Stimulated activated naive B cell treated with anti-CD40 and anti-IgM and Interleukin-4, amounts not matched to agents 10 μg/mL and 1 μg/mL and 100 μg/mL, for 72 hours (primary cell): ENCODE data around the gene VPS13C.

Experiments
- ATAC-seq, 2 donors: fragments of 150-1000 bp; cut with Tn5 transposase; replicated peaks; 2 replicates each; pipeline ENCODE4 v1.10.0; 2021; ENCODE audit warnings: moderate library complexity in 1 of 2
- DNase-seq: peaks from one replicate; pipeline ENCODE4 v3.0.0; 2021
- H3K27ac Mint-ChIP-seq: one replicate; pipeline ENCODE4 v1.8.0; 2022; ENCODE audit warnings: mild to moderate bottlenecking, mixed read lengths
- H3K27me3 Mint-ChIP-seq, 2 donors: one replicate each; pipeline ENCODE4 v1.8.0; 2022; ENCODE audit warnings: mixed read lengths in 2 of 2
- H3K36me3 Mint-ChIP-seq, 2 donors: one replicate each; pipeline ENCODE4 v1.8.0; 2022; ENCODE audit warnings: mixed read lengths in 2 of 2, mild to moderate bottlenecking in 1 of 2
- H3K4me1 Mint-ChIP-seq, 2 donors: one replicate each; pipeline ENCODE4 v1.8.0; 2022; ENCODE audit warnings: mixed read lengths in 2 of 2, mild to moderate bottlenecking in 1 of 2
- H3K4me3 Mint-ChIP-seq, 2 donors: one replicate each; pipeline ENCODE4 v1.8.0; 2022; ENCODE audit warnings: mild to moderate bottlenecking in 2 of 2, mixed read lengths in 2 of 2, moderate library complexity in 1 of 2
- H3K9me3 Mint-ChIP-seq, 2 donors: one replicate each; pipeline ENCODE4 v1.8.0; 2022; ENCODE audit warnings: mixed read lengths in 2 of 2, mild to moderate bottlenecking in 1 of 2

VPS13C gene

GRCh38 chr15:62089616-62090015 lies 29.4 kb upstream of the VPS13C start:
- no peaks in the 10 kb centered on the region for H3K36me3 Mint-ChIP-seq
- no peak overlapping the region for H3K4me3 Mint-ChIP-seq
- DNase-seq (no peak), ATAC-seq (no peak)
- peaks cover 0 to 1% of the 10 kb centered on the region in 2 donors for H3K9me3 Mint-ChIP-seq
- peaks cover 0 to 5% of the 10 kb centered on the region in 2 donors for H3K27me3 Mint-ChIP-seq
- H3K4me1 Mint-ChIP-seq, result no peaks in the 10 kb centered on the region
- H3K27ac Mint-ChIP-seq, result no peak overlapping the region

GRCh38 chr15:62088353-62088693 lies 28.1 kb upstream of the VPS13C start:
- H3K27ac Mint-ChIP-seq, result no peak overlapping the region
- peaks cover 4 to 7% of the 10 kb centered on the region in 2 donors for H3K36me3 Mint-ChIP-seq
- H3K27me3 Mint-ChIP-seq, result peaks cover 0 to 5% of the 10 kb centered on the region in 2 donors
- DNase-seq, result no peak
- peaks cover 7 to 8% of the 10 kb centered on the region in 2 donors for H3K9me3 Mint-ChIP-seq
- no peak overlapping the region for H3K4me3 Mint-ChIP-seq
- H3K4me1 Mint-ChIP-seq, result no peaks in the 10 kb centered on the region
- ATAC-seq, result no peak

GRCh38 chr15:62087671-62088352 lies 27.6 kb upstream of the VPS13C start:
- H3K36me3 Mint-ChIP-seq, result peaks cover 4 to 7% of the 10 kb centered on the region in 2 donors
- ATAC-seq (no peak), DNase-seq (no peak)
- H3K27me3 Mint-ChIP-seq, result peaks cover 0 to 5% of the 10 kb centered on the region in 2 donors
- no peaks in the 10 kb centered on the region for H3K4me1 Mint-ChIP-seq
- no peak overlapping the region for H3K4me3 Mint-ChIP-seq
- H3K27ac Mint-ChIP-seq, result no peak overlapping the region
- peaks cover 7 to 8% of the 10 kb centered on the region in 2 donors for H3K9me3 Mint-ChIP-seq

- H3K4me3 Mint-ChIP-seq, result no peak overlapping the region
- no peaks in the 10 kb centered on the region for H3K4me1 Mint-ChIP-seq
- no peak overlapping the region for H3K27ac Mint-ChIP-seq
- peaks cover 4 to 7% of the 10 kb centered on the region in 2 donors for H3K36me3 Mint-ChIP-seq
- DNase-seq, result no peak
- H3K27me3 Mint-ChIP-seq, result peaks cover 0 to 5% of the 10 kb centered on the region in 2 donors
- no peak for ATAC-seq
- H3K9me3 Mint-ChIP-seq, result peaks cover 7 to 9% of the 10 kb centered on the region in 2 donors
Observed at GRCh38 chr15:62085740-62086139, 25.5 kb upstream of the VPS13C start.

- Mint-ChIP-seq H3K4me1 (no peaks in the 10 kb centered on the region), H3K27ac (no peak overlapping the region), H3K4me3 (no peak overlapping the region), H3K36me3 (peaks cover 4 to 7% of the 10 kb centered on the region in 2 donors), H3K9me3 (peaks cover 7 to 9% of the 10 kb centered on the region in 2 donors), H3K27me3 (no peaks in the 10 kb centered on the region)
- ATAC-seq (no peak), DNase-seq (no peak)
Observed at GRCh38 chr15:62083194-62084154, 23.2 kb upstream of the VPS13C start.

- Mint-ChIP-seq H3K4me1 (no peaks in the 10 kb centered on the region), H3K36me3 (peaks cover 4 to 7% of the 10 kb centered on the region in 2 donors), H3K9me3 (peaks cover 7% of the 10 kb centered on the region in 2 donors), H3K27ac (no peak overlapping the region), H3K27me3 (peaks cover 0 to 3% of the 10 kb centered on the region in 2 donors), H3K4me3 (no peak overlapping the region)
- ATAC-seq (no peak), DNase-seq (no peak)
Observed at GRCh38 chr15:62079594-62079993, 19.3 kb upstream of the VPS13C start.

GRCh38 chr15:62075595-62076277 lies 15.5 kb upstream of the VPS13C start:
- DNase-seq, result no peak
- H3K4me3 Mint-ChIP-seq, result no peak overlapping the region
- no peaks in the 10 kb centered on the region for H3K36me3 Mint-ChIP-seq
- peaks cover 0 to 3% of the 10 kb centered on the region in 2 donors for H3K27me3 Mint-ChIP-seq
- H3K9me3 Mint-ChIP-seq, result no peaks in the 10 kb centered on the region
- ATAC-seq, result no peak
- H3K27ac Mint-ChIP-seq, result peak overlapping the region; percentile 37
- H3K4me1 Mint-ChIP-seq, result no peaks in the 10 kb centered on the region

GRCh38 chr15:62071711-62072308 lies 11.6 kb upstream of the VPS13C start:
- no peaks in the 10 kb centered on the region for H3K36me3 Mint-ChIP-seq
- H3K27ac Mint-ChIP-seq, result no peak overlapping the region
- H3K27me3 Mint-ChIP-seq, result peaks cover 7 to 9% of the 10 kb centered on the region in 2 donors
- no peak for DNase-seq
- ATAC-seq, result no peak
- no peaks in the 10 kb centered on the region for H3K9me3 Mint-ChIP-seq
- peaks cover 7 to 9% of the 10 kb centered on the region in 2 donors for H3K4me1 Mint-ChIP-seq
- H3K4me3 Mint-ChIP-seq, result no peak overlapping the region

- Mint-ChIP-seq H3K4me3 (no peak overlapping the region), H3K4me1 (peaks cover 9 to 17% of the 10 kb centered on the region in 2 donors), H3K27me3 (peaks cover 14% of the 10 kb centered on the region in 2 donors), H3K9me3 (no peaks in the 10 kb centered on the region), H3K27ac (no peak overlapping the region), H3K36me3 (no peaks in the 10 kb centered on the region)
- DNase-seq (no peak), ATAC-seq (no peak)
Observed at GRCh38 chr15:62069551-62069950, 9.3 kb upstream of the VPS13C start.

GRCh38 chr15:62068810-62069167 lies 8.5 kb upstream of the VPS13C start:
- no peak overlapping the region for H3K27ac Mint-ChIP-seq
- peaks cover 9 to 17% of the 10 kb centered on the region in 2 donors for H3K4me1 Mint-ChIP-seq
- no peaks in the 10 kb centered on the region for H3K36me3 Mint-ChIP-seq
- no peak for DNase-seq
- H3K27me3 Mint-ChIP-seq, result peaks cover 14% of the 10 kb centered on the region in 2 donors
- H3K9me3 Mint-ChIP-seq, result no peaks in the 10 kb centered on the region
- H3K4me3 Mint-ChIP-seq, result peak overlapping the region; percentile 62 to 65
- ATAC-seq, result no peak

GRCh38 chr15:62068071-62068809 lies 8.0 kb upstream of the VPS13C start:
- H3K27me3 Mint-ChIP-seq, result peaks cover 14% of the 10 kb centered on the region in 2 donors
- H3K9me3 Mint-ChIP-seq, result no peaks in the 10 kb centered on the region
- DNase-seq, result peak; percentile 15

GRCh38 chr15:62067448-62068044 lies 7.3 kb upstream of the VPS13C start:
- Mint-ChIP-seq H3K9me3 (no peaks in the 10 kb centered on the region), H3K4me3 (peak overlapping the region; percentile 83 to 85), H3K27ac (peak overlapping the region; percentile 9), H3K36me3 (no peaks in the 10 kb centered on the region), H3K27me3 (peaks cover 14% of the 10 kb centered on the region in 2 donors), H3K4me1 (peaks cover 9 to 17% of the 10 kb centered on the region in 2 donors)
- ATAC-seq (peak; percentile 51 to 59), DNase-seq (peak; percentile 8)

More at GRCh38 chr15:62068071-62068809, 8.0 kb upstream of the VPS13C start:
- H3K4me1 Mint-ChIP-seq, result peaks cover 9 to 17% of the 10 kb centered on the region in 2 donors
- peak overlapping the region; percentile 62 to 65 for H3K4me3 Mint-ChIP-seq
- peak; percentile 41 to 49 for ATAC-seq
- no peaks in the 10 kb centered on the region for H3K36me3 Mint-ChIP-seq
- no peak overlapping the region for H3K27ac Mint-ChIP-seq
